Cardiac ventricle fibroblast (primary cell): ENCODE measurements around the gene XNDC1N. TPM values are rescaled to one million over a fixed set of nuclear protein-coding genes. Genes with fewer than 3 reads are reported as not detected.

Experiments used
- total RNA-seq: library from RNA; depleted of rRNA; stranded (reverse); fragments of >200 nt; gene quantifications from 2 replicates; pipeline ENCODE4 v1.2.3, GENCODE V29; 2015

XNDC1N gene, protein sequence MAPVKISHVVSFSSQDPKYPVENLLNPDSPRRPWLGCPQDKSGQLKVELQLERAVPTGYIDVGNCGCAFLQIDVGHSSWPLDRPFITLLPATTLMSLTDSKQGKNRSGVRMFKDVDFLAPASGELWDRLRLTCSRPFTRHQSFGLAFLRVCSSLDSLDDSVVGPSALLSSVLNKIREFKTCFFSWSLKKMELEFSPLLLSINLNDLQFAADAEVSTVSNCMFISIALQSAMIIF
- 1.5 and 5.7 TPM in 2 replicates for total RNA-seq

DNA sequence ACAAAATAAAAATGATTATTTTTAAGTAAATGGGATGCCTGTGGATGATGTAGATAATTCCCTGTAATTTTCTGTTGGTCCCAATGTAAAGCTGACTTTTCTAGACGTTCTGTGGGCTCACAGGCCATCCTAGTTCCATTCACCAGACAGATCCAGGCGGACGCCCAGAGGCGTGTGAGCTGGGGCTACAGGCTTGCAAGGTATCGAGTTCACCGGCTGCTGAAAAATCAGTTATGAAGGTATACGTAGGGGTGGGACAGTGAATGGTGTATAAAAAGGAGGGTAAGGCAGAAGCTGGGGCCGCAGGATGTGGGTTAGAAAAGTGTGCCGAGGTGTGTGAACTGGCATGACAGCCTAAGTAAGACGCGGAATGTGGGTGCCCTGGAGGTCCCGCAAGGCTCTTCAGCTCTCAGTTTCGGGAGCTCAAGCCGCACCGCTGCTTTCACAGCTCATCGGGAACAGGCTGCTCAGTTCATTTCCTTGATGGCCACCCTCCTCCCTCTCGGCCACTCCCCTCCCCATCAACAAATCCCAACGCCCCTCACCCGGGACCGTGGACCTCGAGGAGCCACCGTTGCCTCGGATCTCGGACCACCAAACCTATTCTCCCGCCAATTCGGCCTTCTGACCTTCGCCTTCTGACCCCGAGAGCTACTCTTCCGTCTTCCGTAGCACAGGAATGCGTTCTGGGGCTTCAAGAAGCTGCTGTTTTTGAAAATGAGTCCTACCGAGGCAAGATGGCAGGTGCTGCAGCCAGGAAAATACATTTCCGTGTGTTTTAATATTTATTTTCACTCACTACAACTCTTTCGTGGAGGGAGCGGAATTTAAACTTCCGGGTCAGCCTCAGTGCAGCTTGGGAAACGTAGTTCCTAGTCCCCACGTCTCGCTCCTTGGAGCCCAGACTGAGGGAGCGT lies at the start of gene XNDC1N:
XNDC1N (minus strand) TSS at position 775 of the 917 bp plus-strand sequence. CDS start 5,241 bp downstream, outside the sequence.

DNA sequence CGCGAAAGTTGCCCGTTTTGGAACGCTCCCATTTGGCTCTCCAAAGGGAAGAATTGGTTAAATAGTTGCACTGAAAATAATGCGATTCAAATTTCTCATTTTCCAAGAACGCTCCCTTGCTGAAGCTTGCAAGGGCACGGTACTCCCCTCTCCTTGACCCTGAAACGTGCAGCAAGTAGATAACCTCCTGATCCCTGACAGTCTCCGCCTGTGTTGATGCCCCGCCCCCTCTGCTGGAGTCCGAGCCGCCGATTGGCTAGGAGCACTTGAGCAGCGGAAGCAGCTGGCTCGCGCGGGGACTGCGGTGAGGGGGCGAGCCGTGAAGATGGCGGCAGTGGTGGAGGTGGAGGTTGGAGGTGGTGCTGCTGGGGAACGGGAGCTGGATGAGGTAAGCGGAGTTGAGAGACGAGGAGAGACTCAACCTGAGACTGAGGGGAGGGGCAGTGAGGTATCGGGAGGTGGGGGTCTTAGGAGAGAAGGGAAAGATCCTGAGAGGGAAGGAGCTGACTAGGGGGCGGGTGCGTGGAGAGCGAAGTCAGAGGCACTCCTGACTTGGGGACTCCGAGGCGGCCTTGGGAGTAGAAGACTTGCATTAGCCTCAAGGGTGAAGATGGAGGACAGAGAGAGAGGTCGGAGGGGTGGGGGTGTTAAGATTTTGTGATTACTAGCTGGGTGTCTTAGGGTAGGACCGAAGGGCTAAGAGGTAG lies 496 bp upstream of the XNDC1N start, which contains the start of gene RNF121:
RNF121 (plus strand) TSS at position 310 of the 707 bp plus-strand sequence; CDS start at position 326, 16 bp downstream.

Other genes starting within 250 kb of the XNDC1N start
- gene DEFB108B, start 95.4 kb downstream of the XNDC1N start, total RNA-seq: not detected in 2 replicates
- not detected in 2 replicates for gene DEFB131B, start 50.1 kb downstream of the XNDC1N start, total RNA-seq
- gene RNF121, start 452 bp upstream of the XNDC1N start, total RNA-seq: 16.1 and 23.8 TPM in 2 replicates
- gene IL18BP, start 70.3 kb upstream of the XNDC1N start, total RNA-seq: 1.7 and 9.0 TPM in 2 replicates
- gene NUMA1, start 151.9 kb upstream of the XNDC1N start, total RNA-seq: 135 and 139 TPM in 2 replicates
- 3.1 and 3.4 TPM in 2 replicates for gene LRRC51, start 152.3 kb upstream of the XNDC1N start, total RNA-seq
- gene LAMTOR1, start 174.7 kb upstream of the XNDC1N start, total RNA-seq: 118 and 136 TPM in 2 replicates
- not detected in 2 replicates for gene TOMT, start 177.3 kb upstream of the XNDC1N start, total RNA-seq
- 12.0 and 19.1 TPM in 2 replicates for gene ANAPC15, start 184.1 kb upstream of the XNDC1N start, total RNA-seq
- gene FOLR3, start 207.1 kb upstream of the XNDC1N start, total RNA-seq: not detected in 2 replicates